ENCODE data around the gene DCAF17.
"Not testable (repeated sequence)": the region's sequence is repeated elsewhere in the genome, so short reads cannot be mapped to it uniquely, and the experiment has no call there.

The DCAF17 gene

GRCh38 chr2:171410101-171410500, 23.9 kb upstream of the DCAF17 start:
- no peak for DNase-seq (ENCODE audit: low read depth in 1 of 2, low spot score in 1 of 2)

- DNase-seq (ENCODE audit: low read depth in 1 of 2, low spot score in 1 of 2) = no peak
These were observed 23.4 kb upstream of the DCAF17 start for GRCh38 chr2:171410624-171411023.

- DNase-seq (ENCODE audit: low read depth in 1 of 2, low spot score in 1 of 2) = no peak
These were observed 22.8 kb upstream of the DCAF17 start for GRCh38 chr2:171411214-171411613.

GRCh38 chr2:171411791-171412483, 22.1 kb upstream of the DCAF17 start:
- DNase-seq (ENCODE audit: low read depth in 1 of 2, low spot score in 1 of 2) = no peak

- DNase-seq (ENCODE audit: low read depth in 1 of 2, low spot score in 1 of 2) = no peak
These were observed 21.4 kb upstream of the DCAF17 start for GRCh38 chr2:171412571-171413175.

- DNase-seq (ENCODE audit: low read depth in 1 of 2, low spot score in 1 of 2) = not testable (repeated sequence)
These were observed 19.4 kb upstream of the DCAF17 start for GRCh38 chr2:171414645-171415044.

- DNase-seq (ENCODE audit: low read depth in 1 of 2, low spot score in 1 of 2) = peak; percentile 51 to 65
These were observed 17.8 kb upstream of the DCAF17 start for GRCh38 chr2:171416009-171416926.

GRCh38 chr2:171419333-171419732, 14.7 kb upstream of the DCAF17 start:
- no peak for DNase-seq (ENCODE audit: low read depth in 1 of 2, low spot score in 1 of 2)

GRCh38 chr2:171420728-171421563, 13.1 kb upstream of the DCAF17 start:
- DNase-seq (ENCODE audit: low read depth in 1 of 2, low spot score in 1 of 2) = no peak

GRCh38 chr2:171422710-171423495, 11.1 kb upstream of the DCAF17 start:
- DNase-seq (ENCODE audit: low read depth in 1 of 2, low spot score in 1 of 2) = not testable (repeated sequence)

GRCh38 chr2:171430516-171431410, 3.3 kb upstream of the DCAF17 start:
- DNase-seq (ENCODE audit: low read depth in 1 of 2, low spot score in 1 of 2) = no peak

GRCh38 chr2:171431677-171432167, 2.3 kb upstream of the DCAF17 start:
- DNase-seq (ENCODE audit: low read depth in 1 of 2, low spot score in 1 of 2) = no peak

GRCh38 chr2:171432206-171432968, 1.6 kb upstream of the DCAF17 start:
- DNase-seq (ENCODE audit: low read depth in 1 of 2, low spot score in 1 of 2) = no peak

- DNase-seq (ENCODE audit: low read depth in 1 of 2, low spot score in 1 of 2) = no peak
These were observed 860 bp upstream of the DCAF17 start for GRCh38 chr2:171432969-171433762.

GRCh38 chr2:171433763-171434012, 338 bp upstream of the DCAF17 start, which contains the start of gene METTL8:
Gene METTL8 (minus strand): TSS chr2:171433990. CDS start chr2:171392185, 41,805 bp downstream.
- no peak for DNase-seq (ENCODE audit: low read depth in 1 of 2, low spot score in 1 of 2)

- no peak for DNase-seq (ENCODE audit: low read depth in 1 of 2, low spot score in 1 of 2)
These were observed 2.3 kb downstream of the DCAF17 start for GRCh38 chr2:171436307-171436706.

GRCh38 chr2:171441470-171441869, 7.4 kb downstream of the DCAF17 start:
- DNase-seq (ENCODE audit: low read depth in 1 of 2, low spot score in 1 of 2) = no peak

GRCh38 chr2:171447675-171448074, 13.6 kb downstream of the DCAF17 start:
- no peak for DNase-seq (ENCODE audit: low read depth in 1 of 2, low spot score in 1 of 2)

Measured in activated T-helper 1 cell treated with anti-CD3 and anti-CD28 coated beads, Interleukin-2, amount 50 U/mL, for 16 hours (primary cell).